HepG2 (cell line): ENCODE results near the gene SLC25A45. TPM values are rescaled to one million over a fixed set of nuclear protein-coding genes. Genes with fewer than 3 reads are reported as not detected.

Source experiments
- DMTF1 ChIP-seq: sonication (generic); formaldehyde crosslinking; IDR thresholded peaks from 2 replicates; pipeline ENCODE4 v1.4.0; 2020; ENCODE audit warnings: mild to moderate bottlenecking, missing genetic modification reagents
- DNMT1 ChIP-seq: sonication (generic); formaldehyde crosslinking; IDR thresholded peaks from 2 replicates; pipeline ENCODE4 v1.5.1; 2020; ENCODE audit warnings: mild to moderate bottlenecking, missing genetic modification reagents
- HMG20B ChIP-seq: conservative IDR thresholded peaks from 2 replicates; pipeline ENCODE4 v1.6.1; 2016; ENCODE audit warnings: missing genetic modification reagents, missing compliant biosample characterization
- NFYC ChIP-seq: IDR thresholded peaks from 2 replicates; pipeline ENCODE4 v1.6.1; 2016; ENCODE audit warnings: missing genetic modification reagents, missing compliant biosample characterization
- NONO ChIP-seq, 2 experiments: fragments of 450-650 bp in 1 of 2; sonication (generic) in 1 of 2; formaldehyde crosslinking in 1 of 2; IDR thresholded peaks in 1 of 2; conservative IDR thresholded peaks in 1 of 2; 2 replicates each; pipeline versions ENCODE4 v1.6.1 to v1.8.0; 2017 to 2022; ENCODE audit warnings: mild to moderate bottlenecking in 1 of 2, missing genetic modification reagents in 1 of 2, moderate library complexity in 1 of 2
- NR1H2 ChIP-seq: sonication (generic); formaldehyde crosslinking; IDR thresholded peaks from 2 replicates; pipeline ENCODE4 v1.8.1; 2022; ENCODE audit warnings: low read depth, missing genetic modification reagents, borderline replicate concordance
- SAFB2 ChIP-seq: sonication (generic); formaldehyde crosslinking; IDR thresholded peaks from 2 replicates; pipeline ENCODE4 v1.5.1; 2020; ENCODE audit warnings: missing genetic modification reagents, low read depth, mild to moderate bottlenecking, borderline replicate concordance
- ZNF275 ChIP-seq: sonication (generic); formaldehyde crosslinking; IDR thresholded peaks from 2 replicates; pipeline ENCODE4 v1.8.0; 2022; ENCODE audit warnings: missing genetic modification reagents, mild to moderate bottlenecking, inconsistent platforms, borderline replicate concordance
- ZNF430 ChIP-seq: sonication (generic); formaldehyde crosslinking; IDR thresholded peaks from 2 replicates; pipeline ENCODE4 v1.9.0; 2021; ENCODE audit warnings: mild to moderate bottlenecking, missing genetic modification reagents
- ZNF567 ChIP-seq: sonication (generic); formaldehyde crosslinking; IDR thresholded peaks from 2 replicates; pipeline ENCODE4 v1.8.1; 2023; ENCODE audit warnings: mild to moderate bottlenecking, missing genetic modification reagents, borderline replicate concordance
- ZNF574 ChIP-seq: sonication (generic); formaldehyde crosslinking; IDR thresholded peaks from 2 replicates; pipeline ENCODE4 v1.4.0; 2020; ENCODE audit warnings: missing genetic modification reagents
- ZNF646 ChIP-seq: sonication (generic); formaldehyde crosslinking; IDR thresholded peaks from 2 replicates; pipeline ENCODE4 v1.9.0; 2021; ENCODE audit warnings: mild to moderate bottlenecking, missing genetic modification reagents
- ZNF652 ChIP-seq: IDR thresholded peaks from 2 replicates; pipeline ENCODE4 v1.6.1; 2016; ENCODE audit warnings: low read depth, borderline replicate concordance
- polyA plus RNA-seq, 8 experiments: library from polyadenylated mRNA; depleted of rRNA in 3 of 8; stranded (reverse) in 7 of 8; unstranded in 1 of 8; fragments of >200 nt; fragmentation: Illumina TruSeq in 4 of 8; extraction: Trizol in 4 of 8; gene quantifications; 2 replicates each; pipeline versions ENCODE4 v1.2.1 to v1.2.3, GENCODE V29; 2011 to 2016; ENCODE audit warnings: low read depth in 4 of 8, missing spikeins in 1 of 8, mixed read lengths in 1 of 8; ENCODE audit not compliant: insufficient read depth in 1 of 8
- total RNA-seq, 5 experiments: library from RNA; depleted of rRNA; stranded (reverse); fragments of >200 nt; fragmentation: Illumina TruSeq; extraction: Trizol; gene quantifications; 2 replicates each; pipeline ENCODE4 v1.2.3, GENCODE V29; 2016; ENCODE audit warnings: low read depth in 1 of 5

The SLC25A45 gene
- total and polyA plus RNA-seq, 2 of the 13 experiments (the other 11 are each of a cell fraction or from before 2014, with no cell fraction given) = 1.2 to 3.4 TPM

GRCh38 chr11:65422633-65423515 lies 40.4 kb upstream of the SLC25A45 start, which contains the start of gene NEAT1 (continued):
- TF ChIP-seq ZNF574 (CRISPR knock-in tag) = peak; percentile 30; the same call in 1 of the 2 replicates
- 0 out of 2 replicates have a peak, but pooled peaks have one; percentile 36 for TF ChIP-seq DMTF1 (CRISPR knock-in tag)
- peak; percentile 47; the same call in 1 of the 2 replicates for TF ChIP-seq ZNF275
- no peak for TF ChIP-seq ZNF646 (CRISPR knock-in tag)
- peak; percentile 43; the same call in 1 of the 2 replicates for TF ChIP-seq NFYC (CRISPR knock-in tag)
- no peak for TF ChIP-seq DNMT1
- no peak for TF ChIP-seq ZNF567
- 0 out of 2 replicates have a peak, but pooled peaks have one; percentile 22 for TF ChIP-seq ZNF652 (CRISPR knock-in tag)
- peak; percentile 80 for TF ChIP-seq SAFB2 (CRISPR knock-in tag)
- peak; percentile 80; the same call in 1 of the 2 replicates for TF ChIP-seq NR1H2 (CRISPR knock-in tag)
- peak; percentile 50; the same call in 1 of the 2 replicates for TF ChIP-seq ZNF430 (CRISPR knock-in tag)
- TF ChIP-seq HMG20B (CRISPR knock-in tag) = peak; percentile 76; the same call in 1 of the 2 replicates
- TF ChIP-seq NONO (IDR thresholded peaks at IDR 0.05) = 0 out of 2 replicates have a peak, but pooled peaks have one; percentile 94
- peak; percentile 70 for TF ChIP-seq NONO (CRISPR knock-in tag; conservative IDR thresholded peaks at IDR 0.05)
